ENCODE results near the gene ZSWIM5.
"Not testable (repeated sequence)": the region's sequence is repeated elsewhere in the genome, so short reads cannot be mapped to it uniquely, and the experiment has no call there.

The ZSWIM5 gene

GRCh38 chr1:45205910-45206721 lies at the start of gene ZSWIM5:
Gene ZSWIM5, minus strand, starts transcription at chr1:45206605. Its CDS starts 255 bp downstream, at chr1:45206350.
- Histone ChIP-seq H3K27me3 (no peaks in the 10 kb centered on the region), H3K27ac (peak within 1 kb of the TSS; percentile 79 to 92), H3K36me3 (no peaks in the 10 kb centered on the region), H3K4me3 (peak within 1 kb of the TSS; percentile 74 to 92), H3K9me3 (no peaks in the 10 kb centered on the region), H3K4me1 (peaks cover 0 to 23% (median 9%) of the 10 kb centered on the region in 4 donors)
- DNase-seq = peak; percentile 38 to 74
- TF ChIP-seq CTCF (IDR thresholded peaks at IDR 0.05) = peak in 1 of 2 experiments; percentile 4
- intact Hi-C loops (cut with DNase I; ENCODE audit: low total_unique reads) = no loop called here

- TF ChIP-seq CTCF (IDR thresholded peaks at IDR 0.05) = no peak
- Histone ChIP-seq H3K27me3 (no peaks in the 10 kb centered on the region), H3K27ac (no peak overlapping the region), H3K4me1 (no peaks in the 10 kb centered on the region), H3K4me3 (no peak overlapping the region), H3K9me3 (peaks cover 0 to 15% (median 12%) of the 10 kb centered on the region in 3 donors), H3K36me3 (no peaks in the 10 kb centered on the region)
- intact Hi-C loops (cut with DNase I; ENCODE audit: low total_unique reads) = no loop called here
- no peak for DNase-seq
Measured at GRCh38 chr1:45254490-45254889, 48.1 kb upstream of the ZSWIM5 start.

GRCh38 chr1:45250544-45250943 lies 44.1 kb upstream of the ZSWIM5 start:
- TF ChIP-seq CTCF (IDR thresholded peaks at IDR 0.05) = no peak
- DNase-seq = no peak
- H3K27me3 ChIP-seq = no peaks in the 10 kb centered on the region
- intact Hi-C loops (cut with DNase I; ENCODE audit: low total_unique reads) = no loop called here
- no peaks in the 10 kb centered on the region for H3K9me3 ChIP-seq
- no peak overlapping the region for H3K27ac ChIP-seq
- no peak overlapping the region for H3K4me3 ChIP-seq
- H3K4me1 ChIP-seq = peaks cover 0 to 6% (median 0%) of the 10 kb centered on the region in 4 donors
- H3K36me3 ChIP-seq = no peaks in the 10 kb centered on the region

DNA sequence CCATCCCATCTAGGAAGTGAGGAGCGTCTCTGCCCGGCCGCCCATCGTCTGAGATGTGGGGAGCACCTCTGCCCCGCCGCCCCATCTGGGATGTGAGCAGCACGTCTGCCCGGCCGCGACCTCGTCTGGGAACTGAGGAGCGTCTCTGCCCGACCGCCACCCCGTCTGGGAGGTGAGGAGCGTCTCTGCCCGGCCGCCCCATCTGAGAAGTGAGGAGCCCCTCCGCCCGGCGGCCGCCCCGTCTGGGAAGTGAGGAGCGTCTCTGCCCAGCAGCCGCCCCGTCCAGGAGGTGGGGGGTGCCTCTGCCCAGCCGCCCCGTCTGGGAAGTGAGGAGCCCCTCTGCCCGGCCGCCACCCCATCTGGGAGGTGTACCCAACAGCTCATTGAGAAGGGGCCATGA lies 41.6 kb upstream of the ZSWIM5 start:
- H3K4me1 ChIP-seq; DNase-seq; H3K9me3 ChIP-seq; H3K4me3 ChIP-seq; H3K27me3 ChIP-seq; H3K36me3 ChIP-seq; intact Hi-C loops (cut with DNase I; ENCODE audit: low total_unique reads); H3K27ac ChIP-seq: not testable (repeated sequence)

- H3K27ac ChIP-seq = no peak overlapping the region
- H3K4me1 ChIP-seq = peaks cover 0 to 6% (median 0%) of the 10 kb centered on the region in 4 donors
- intact Hi-C loops (cut with DNase I; ENCODE audit: low total_unique reads) = no loop called here
Measured at GRCh38 chr1:45246760-45247159, 40.4 kb upstream of the ZSWIM5 start.

DNA sequence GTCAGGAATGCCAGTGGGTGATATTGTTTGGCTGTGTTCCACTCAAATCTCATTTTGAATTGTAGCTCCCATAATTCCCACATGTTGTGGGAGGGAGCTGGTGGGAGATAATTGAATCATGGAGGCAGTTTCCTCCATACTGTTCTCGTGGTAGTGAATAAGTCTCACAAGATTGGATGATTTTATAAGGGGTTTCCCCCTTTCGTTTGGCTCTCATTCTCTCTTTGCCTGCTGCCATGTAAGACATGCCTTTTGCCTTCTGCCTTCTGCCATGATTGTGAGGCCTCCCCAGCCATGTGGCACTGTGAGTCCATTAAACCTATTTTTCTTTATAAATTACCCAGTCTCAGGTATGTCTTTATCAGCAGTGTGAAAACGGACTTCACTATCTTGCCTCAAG lies 40.0 kb upstream of the ZSWIM5 start:
- H3K4me1 ChIP-seq; intact Hi-C loops (cut with DNase I; ENCODE audit: low total_unique reads); H3K27me3 ChIP-seq; H3K4me3 ChIP-seq; H3K9me3 ChIP-seq; H3K27ac ChIP-seq; DNase-seq; H3K36me3 ChIP-seq: not testable (repeated sequence)

More at GRCh38 chr1:45246760-45247159, 40.4 kb upstream of the ZSWIM5 start:
- no peak for DNase-seq
- H3K36me3 ChIP-seq = no peaks in the 10 kb centered on the region
- no peak overlapping the region for H3K4me3 ChIP-seq
- H3K27me3 ChIP-seq = no peaks in the 10 kb centered on the region
- H3K9me3 ChIP-seq = no peaks in the 10 kb centered on the region
- no peak for TF ChIP-seq CTCF (IDR thresholded peaks at IDR 0.05)

Data from tibial artery (tissue), 4 donors.